Activated T-cell treated with anti-CD3 and anti-CD28 coated beads, Interleukin-2, amount 50 U/mL, for 72 hours (primary cell): ENCODE data around the gene DOK3. TPM values are rescaled to one million over a fixed set of nuclear protein-coding genes. Genes with fewer than 3 reads are reported as not detected.

Source experiments
- ATAC-seq, 2 donors: fragments of 150-1000 bp; cut with Tn5 transposase; replicated peaks in 1 of 2; 2 replicates each; pipeline ENCODE4 v1.10.0; 2021; ENCODE audit warnings: moderate library complexity in 2 of 2, mild to moderate bottlenecking in 1 of 2
- DNase-seq, 2 donors: peaks; one replicate each; pipeline ENCODE4 v3.0.0; 2021 to 2022; ENCODE audit warnings: mixed read lengths in 1 of 2
- H3K27ac Mint-ChIP-seq: one replicate; pipeline ENCODE4 v1.8.0; 2022; ENCODE audit warnings: mild to moderate bottlenecking, moderate library complexity, mixed read lengths
- H3K27me3 Mint-ChIP-seq: one replicate; pipeline ENCODE4 v1.8.0; 2022; ENCODE audit warnings: low read depth, mixed read lengths
- H3K36me3 Mint-ChIP-seq, 2 donors: one replicate each; pipeline ENCODE4 v1.8.0; 2022; ENCODE audit warnings: mixed read lengths in 2 of 2, mild to moderate bottlenecking in 1 of 2; ENCODE audit not compliant: insufficient read depth in 2 of 2
- H3K4me1 Mint-ChIP-seq: one replicate; pipeline ENCODE4 v1.8.0; 2022; ENCODE audit warnings: low read depth, mixed read lengths
- H3K4me3 Mint-ChIP-seq, 2 donors: one replicate each; pipeline ENCODE4 v1.8.0; 2022; ENCODE audit warnings: mild to moderate bottlenecking in 2 of 2, mixed read lengths in 2 of 2, moderate library complexity in 2 of 2
- H3K9me3 Mint-ChIP-seq, 2 donors: one replicate each; pipeline ENCODE4 v1.8.0; 2022; ENCODE audit warnings: mixed read lengths in 2 of 2
- total RNA-seq, 2 donors: library from RNA; stranded (reverse); gene quantifications; one replicate each; pipeline ENCODE4 v1.2.3, GENCODE V29; 2022

The DOK3 gene
- total RNA-seq, 2 donors from 2014 or later: 4.0 to 5.7 TPM

DNA sequence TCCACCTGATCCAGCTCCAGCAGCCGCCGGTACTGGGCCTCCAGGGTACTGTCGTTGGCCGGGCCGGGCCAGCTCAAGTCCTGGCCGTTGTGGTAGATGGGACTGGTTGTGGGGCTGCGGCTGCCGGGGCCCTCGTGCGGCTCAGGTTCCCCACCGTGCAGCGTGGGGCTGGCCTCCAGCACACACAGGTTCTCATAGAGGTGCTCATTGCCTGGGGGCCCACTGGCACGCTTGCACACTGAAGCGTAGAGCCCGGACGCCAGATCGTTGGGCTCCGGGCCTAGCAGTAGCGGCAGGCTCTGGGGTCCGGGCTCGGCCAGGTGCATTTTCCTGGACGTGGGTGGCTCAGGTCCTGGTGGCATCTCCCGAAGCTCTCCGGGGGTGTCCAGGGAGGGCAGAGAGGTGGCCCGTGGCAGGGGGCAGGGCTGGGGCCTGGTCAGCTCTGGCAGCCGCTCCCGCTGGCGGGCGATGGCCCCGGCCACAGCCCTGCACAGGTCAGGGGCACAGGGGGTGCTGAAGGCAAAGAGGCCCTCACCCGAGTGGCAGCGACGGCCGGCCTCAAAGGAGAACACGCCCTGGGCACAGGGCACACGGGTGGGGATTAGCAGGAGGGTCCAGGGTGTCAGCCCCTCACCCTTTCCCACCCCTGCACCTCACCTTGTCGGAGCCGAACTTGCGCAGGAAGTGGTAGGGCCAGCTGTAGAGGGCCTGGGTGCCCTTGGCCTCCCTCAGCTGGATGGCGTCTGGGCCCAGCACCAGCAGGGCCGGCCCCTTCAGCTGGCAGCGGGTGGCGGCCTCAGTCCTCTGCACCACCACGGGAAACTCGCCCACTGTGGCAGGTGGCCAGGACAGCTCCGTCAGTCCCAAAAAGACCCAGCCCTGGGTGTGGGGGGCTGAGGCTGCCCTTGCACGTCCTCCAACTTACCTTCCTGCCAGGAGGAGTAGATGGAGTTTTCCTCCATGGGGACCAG, 5.3 kb downstream of the DOK3 start:
- Mint-ChIP-seq H3K27ac (no peak overlapping the region), H3K27me3 (peaks cover 7% of the 10 kb centered on the region), H3K4me1 (peaks cover 4% of the 10 kb centered on the region), H3K36me3 (no peaks in the 10 kb centered on the region), H3K4me3 (no peak overlapping the region), H3K9me3 (no peaks in the 10 kb centered on the region)
- DNase-seq (no peak), ATAC-seq (no peak)

DNA sequence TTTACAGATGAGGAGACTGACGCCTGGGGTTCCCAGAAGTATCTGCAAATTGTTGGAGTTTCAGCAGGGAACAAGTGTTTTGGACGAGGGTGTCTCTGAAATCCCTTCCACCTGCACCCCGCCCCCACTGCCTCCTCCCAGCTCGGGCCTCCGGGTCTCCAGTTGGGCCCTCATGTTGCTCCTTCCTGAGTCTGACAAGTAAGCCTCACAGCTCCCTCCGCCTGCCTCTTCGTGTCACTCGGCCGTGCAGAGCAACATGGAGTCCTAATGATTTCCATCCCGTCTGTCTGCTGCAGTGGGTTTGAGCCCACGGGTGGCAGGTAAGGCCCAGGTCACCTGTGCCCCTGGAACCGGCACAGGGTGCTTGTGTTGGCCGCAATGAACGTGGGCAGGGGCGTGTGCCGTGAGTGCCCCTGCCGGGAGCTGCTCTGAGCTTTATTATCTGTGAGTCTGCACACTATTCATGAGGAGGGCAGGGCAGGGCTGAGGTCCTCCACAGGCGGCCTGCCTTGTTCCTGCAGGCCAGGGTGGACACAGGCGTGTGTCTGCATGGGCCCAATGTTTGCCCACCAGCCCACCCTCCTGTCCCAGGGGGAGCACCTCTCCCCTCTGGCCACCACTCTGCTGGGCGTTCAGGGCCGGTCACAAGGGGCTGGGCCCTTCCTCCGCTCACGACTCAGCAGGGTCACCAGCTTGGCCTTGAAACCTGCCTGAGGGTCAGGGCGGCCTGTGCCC, 6.1 kb downstream of the DOK3 start:
- Mint-ChIP-seq H3K27ac (no peak overlapping the region), H3K36me3 (no peaks in the 10 kb centered on the region), H3K4me1 (peaks cover 9% of the 10 kb centered on the region), H3K9me3 (no peaks in the 10 kb centered on the region), H3K27me3 (peaks cover 15% of the 10 kb centered on the region), H3K4me3 (no peak overlapping the region)
- ATAC-seq (no peak), DNase-seq (no peak)

DNA sequence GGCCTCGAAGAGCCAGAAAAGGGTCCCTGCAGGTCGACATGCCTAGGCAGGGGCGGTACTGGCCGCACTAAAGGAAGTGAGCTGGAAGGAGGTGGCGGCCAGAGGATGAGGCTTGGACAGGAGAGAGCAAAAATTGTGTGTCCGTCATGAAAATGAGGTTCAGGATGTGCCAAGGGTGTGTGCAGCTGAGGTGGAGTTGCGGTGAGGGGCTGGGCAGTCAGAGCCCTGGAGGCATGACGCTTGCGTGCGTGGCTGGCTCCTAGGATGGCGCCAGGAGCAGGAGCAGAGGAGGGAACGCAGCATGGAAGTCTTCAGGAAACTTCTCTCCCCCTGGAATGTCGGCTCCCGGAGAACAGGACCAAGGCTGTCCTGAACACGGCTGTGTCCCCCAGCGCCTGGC, 6.7 kb downstream of the DOK3 start:
- Mint-ChIP-seq H3K27me3 (peaks cover 21% of the 10 kb centered on the region), H3K4me1 (peaks cover 13% of the 10 kb centered on the region), H3K27ac (no peak overlapping the region), H3K36me3 (no peaks in the 10 kb centered on the region), H3K4me3 (no peak overlapping the region), H3K9me3 (no peaks in the 10 kb centered on the region)
- DNase-seq: no peak
- no peak for ATAC-seq

DNA sequence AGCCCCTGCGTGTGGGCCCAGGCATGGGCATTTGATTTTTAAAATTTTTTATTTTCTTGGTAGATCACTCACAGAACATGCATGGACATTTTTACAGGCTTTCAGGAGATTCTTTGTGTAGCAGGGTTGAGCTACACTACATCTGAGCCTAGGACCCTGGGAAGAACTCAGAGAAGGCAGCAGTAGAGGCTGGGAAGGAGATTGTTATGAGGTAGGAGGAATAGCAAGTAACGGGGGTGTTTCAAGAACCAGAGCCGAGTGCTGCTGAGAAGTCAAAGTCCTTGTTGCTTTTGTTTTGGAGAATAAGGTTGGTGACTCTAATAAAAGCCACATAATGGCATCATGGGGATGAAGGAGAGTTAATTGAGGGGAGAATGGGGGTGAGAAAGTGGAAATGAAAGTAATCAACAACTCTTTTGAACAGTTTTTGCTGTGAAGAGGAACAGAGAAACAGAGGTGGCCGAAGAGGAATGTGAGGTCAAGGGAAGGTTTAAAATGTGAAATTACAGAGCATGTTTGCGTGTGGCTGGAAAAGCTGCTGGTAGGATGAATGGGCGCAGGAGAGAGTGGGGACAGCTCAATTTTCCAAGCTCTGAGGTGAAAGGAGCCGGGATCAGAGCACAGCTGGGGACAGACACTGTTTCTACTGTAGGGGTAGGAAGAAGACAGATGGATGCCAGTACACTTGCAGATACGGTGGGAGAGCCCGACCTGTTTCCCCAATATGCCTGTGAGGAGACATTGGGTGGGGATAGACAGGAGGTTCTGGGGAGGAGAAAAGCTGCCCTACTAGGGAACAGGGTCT, 7.5 kb downstream of the DOK3 start:
- no peak for ATAC-seq
- H3K9me3 Mint-ChIP-seq: no peaks in the 10 kb centered on the region
- H3K36me3 Mint-ChIP-seq: no peaks in the 10 kb centered on the region
- no peak for DNase-seq
- H3K4me1 Mint-ChIP-seq: peaks cover 13% of the 10 kb centered on the region
- no peak overlapping the region for H3K27ac Mint-ChIP-seq
- peaks cover 25% of the 10 kb centered on the region for H3K27me3 Mint-ChIP-seq
- H3K4me3 Mint-ChIP-seq: no peak overlapping the region

DNA sequence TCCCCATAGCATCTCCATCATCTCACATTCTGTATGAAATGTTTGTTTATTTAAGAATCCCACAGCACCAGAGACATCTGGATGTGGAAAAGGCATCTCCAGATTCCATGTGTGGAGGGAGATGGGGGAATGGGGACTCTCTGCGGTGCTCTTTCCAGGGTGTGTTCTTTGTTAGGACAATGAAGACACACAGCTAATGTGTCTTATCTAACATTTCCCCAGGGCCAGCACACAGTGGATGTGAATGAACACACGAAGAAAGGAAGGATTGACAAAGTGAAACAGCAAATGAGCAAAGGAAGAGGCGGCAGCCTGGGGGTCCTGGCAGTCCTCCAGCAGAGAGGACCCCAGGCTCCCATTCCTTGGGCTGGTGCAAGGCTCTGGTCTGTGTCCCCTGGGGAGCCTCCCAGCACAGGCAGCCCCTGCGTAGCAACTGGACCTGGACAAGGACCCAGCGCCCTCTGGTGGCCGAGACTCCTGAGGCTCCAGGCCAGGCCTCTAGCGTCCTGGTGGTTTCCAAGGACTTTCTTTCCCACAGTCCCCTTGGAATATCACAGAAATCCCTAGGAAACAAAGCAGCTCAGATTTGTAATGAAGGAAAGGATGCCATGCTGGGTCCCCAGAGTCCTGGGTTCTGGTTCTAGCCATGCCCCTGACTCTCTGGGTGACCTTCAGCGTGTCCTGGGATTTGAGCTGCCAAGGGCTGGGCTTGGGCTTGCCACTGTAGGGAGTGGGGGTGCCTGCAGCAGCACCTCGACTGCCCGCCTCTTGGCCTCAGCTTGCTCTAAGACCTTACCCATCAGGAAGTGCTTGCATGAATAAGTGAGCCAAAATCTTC, 8.7 kb downstream of the DOK3 start:
- ATAC-seq: peak; percentile 24 to 34
- Mint-ChIP-seq H3K27ac (no peak overlapping the region), H3K4me3 (no peak overlapping the region), H3K9me3 (no peaks in the 10 kb centered on the region), H3K4me1 (peaks cover 19% of the 10 kb centered on the region), H3K36me3 (no peaks in the 10 kb centered on the region), H3K27me3 (peaks cover 25% of the 10 kb centered on the region)
- peak; percentile 88 for DNase-seq

DNA sequence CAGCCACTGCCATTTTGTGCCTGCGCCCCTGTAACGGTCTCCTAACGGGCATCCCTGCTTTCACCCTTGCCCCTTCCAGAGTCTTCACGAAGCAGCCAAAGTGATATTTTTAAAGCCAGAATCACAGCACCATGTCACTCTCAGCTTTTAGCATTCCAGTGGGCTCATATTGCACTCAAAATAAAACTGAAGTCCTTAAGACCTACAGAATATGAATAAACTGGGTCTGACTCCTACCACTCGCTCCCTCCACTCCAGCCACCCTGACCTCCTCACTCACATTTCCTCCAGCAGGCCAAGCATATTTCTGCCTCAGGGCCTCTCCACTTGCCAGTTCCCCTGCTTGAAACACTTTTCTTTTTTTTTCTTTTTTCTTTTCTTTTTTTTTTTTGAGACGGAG, 9.8 kb downstream of the DOK3 start:
- Mint-ChIP-seq H3K4me3 (no peak overlapping the region), H3K27ac (no peak overlapping the region), H3K36me3 (no peaks in the 10 kb centered on the region), H3K27me3 (peaks cover 25% of the 10 kb centered on the region), H3K4me1 (peaks cover 26% of the 10 kb centered on the region), H3K9me3 (no peaks in the 10 kb centered on the region)
- no peak for ATAC-seq
- no peak for DNase-seq

DNA sequence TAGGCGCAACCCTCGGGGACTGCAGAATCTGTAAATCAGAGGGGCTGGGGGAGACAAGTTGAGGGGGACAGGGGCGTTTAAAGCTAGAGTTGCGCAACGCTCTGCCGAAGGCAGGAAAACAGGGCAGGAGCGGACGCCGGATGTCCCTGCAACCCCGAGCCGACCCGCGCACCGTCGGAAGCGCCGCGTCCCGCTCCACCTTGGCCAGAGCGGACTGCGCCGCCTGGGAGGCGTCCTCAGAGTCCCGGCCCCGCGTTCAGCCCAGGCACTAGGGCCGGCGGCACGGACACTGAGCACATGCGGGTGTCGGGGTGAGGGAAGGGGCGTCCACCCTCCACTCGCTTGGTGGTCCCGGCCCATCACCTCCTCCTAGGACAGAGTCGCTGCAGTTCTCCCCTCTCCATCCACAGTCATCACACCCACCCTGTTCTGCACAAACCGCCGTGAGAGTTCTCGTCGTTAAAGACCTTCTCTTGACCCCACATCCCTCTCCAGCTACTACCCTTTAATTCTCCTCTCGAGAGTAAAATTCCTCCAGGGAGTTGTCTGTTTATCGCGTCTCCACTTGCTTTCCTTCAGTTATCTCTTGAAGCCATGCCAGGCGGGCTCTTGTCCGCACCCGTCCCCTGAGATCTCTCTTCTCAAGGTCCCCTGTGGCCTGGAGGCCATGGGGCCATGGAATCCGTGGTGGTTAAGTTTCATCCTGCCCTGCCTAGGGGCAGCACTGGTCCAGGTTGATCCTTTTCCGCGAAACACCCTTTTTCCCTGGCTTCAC, 11.4 kb downstream of the DOK3 start:
- H3K9me3 Mint-ChIP-seq: no peaks in the 10 kb centered on the region
- ATAC-seq: peak; percentile 14 to 35
- DNase-seq: peak; percentile 44 to 61
- H3K27me3 Mint-ChIP-seq: peaks cover 25% of the 10 kb centered on the region
- peak overlapping the region; percentile 61 for H3K27ac Mint-ChIP-seq
- H3K4me1 Mint-ChIP-seq: peaks cover 37% of the 10 kb centered on the region
- no peaks in the 10 kb centered on the region for H3K36me3 Mint-ChIP-seq
- peak overlapping the region; percentile 84 to 85 for H3K4me3 Mint-ChIP-seq

DNA sequence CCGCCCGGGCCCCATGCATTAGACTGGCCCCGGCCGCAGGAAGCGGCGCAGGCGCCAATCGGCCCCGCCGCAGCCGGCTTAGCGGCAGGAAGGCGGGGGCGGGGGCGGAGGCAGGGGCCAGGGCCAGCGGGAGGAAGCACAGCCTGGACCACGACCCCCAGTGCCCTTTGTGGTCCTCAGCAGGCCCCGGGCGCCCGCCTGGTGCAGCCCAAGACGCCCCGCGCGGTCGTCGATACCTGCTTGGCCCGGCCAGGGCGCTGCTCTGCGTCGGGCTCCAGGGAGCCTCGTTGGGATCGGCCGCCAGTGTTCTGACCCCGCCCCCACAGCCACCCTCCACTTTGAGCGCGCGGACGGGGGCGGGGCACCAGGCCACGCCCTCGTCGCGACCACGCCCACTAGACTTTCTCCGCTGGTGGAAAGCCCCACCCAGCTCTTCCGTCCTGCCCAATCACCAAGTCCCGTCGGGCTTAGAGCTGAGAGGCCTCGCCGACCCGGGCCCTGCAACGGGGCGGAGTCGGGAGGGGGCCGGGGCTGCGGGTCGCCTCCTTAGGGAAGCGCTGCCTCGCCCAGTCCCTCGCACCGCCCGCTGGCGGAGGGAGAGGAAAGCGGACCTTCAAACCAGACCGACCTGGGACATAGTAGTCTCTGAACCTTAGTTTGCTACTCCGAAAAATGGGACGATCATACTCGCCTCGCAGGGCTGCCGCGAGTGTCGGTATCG, 12.2 kb downstream of the DOK3 start, which contains the start of gene PDLIM7:
TSS of gene PDLIM7 (minus strand) at position 313 of the 721 bp plus-strand sequence. CDS start 1,092 bp downstream, outside the sequence.
- Mint-ChIP-seq H3K27ac (peak within 1 kb of the TSS; percentile 61), H3K4me1 (peaks cover 37% of the 10 kb centered on the region)

DNA sequence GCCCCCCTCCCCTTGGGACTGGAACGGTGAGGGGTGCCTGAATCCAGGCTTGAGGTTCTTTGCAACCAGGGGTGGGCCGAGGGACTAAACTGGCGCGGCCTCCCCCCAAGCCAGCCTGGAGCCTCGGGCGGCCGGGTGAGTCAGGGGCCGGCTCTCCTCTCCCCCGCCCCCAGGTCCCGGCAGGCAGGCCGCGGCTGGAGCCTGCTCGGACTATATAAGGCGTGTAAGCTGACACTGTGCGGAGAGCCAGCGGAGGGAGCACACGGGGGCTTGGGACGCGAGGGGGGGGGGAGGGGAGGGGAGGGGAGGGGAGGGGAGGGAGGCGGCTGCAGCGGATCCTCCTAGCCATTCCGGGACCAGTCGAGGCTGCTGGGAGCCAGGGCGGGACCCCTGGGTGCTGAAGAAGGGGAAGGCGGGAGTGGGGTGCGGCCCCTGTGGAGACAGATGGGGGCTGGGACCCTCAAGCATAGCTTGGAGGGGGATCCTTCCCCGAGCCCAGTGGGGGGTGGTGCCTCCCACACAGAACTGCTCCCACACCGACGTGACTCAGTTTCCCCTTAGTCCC, 12.8 kb downstream of the DOK3 start:
- no peaks in the 10 kb centered on the region for H3K36me3 Mint-ChIP-seq
- no peak overlapping the region for H3K27ac Mint-ChIP-seq
- DNase-seq: peak; percentile 37 to 52
- H3K9me3 Mint-ChIP-seq: no peaks in the 10 kb centered on the region
- peak overlapping the region; percentile 84 to 85 for H3K4me3 Mint-ChIP-seq
- peaks cover 25% of the 10 kb centered on the region for H3K27me3 Mint-ChIP-seq
- H3K4me1 Mint-ChIP-seq: peaks cover 37% of the 10 kb centered on the region
- peak in 1 of 2 donors; percentile 18 for ATAC-seq

More for the DNA sequence above, 12.2 kb downstream of the DOK3 start, which contains the start of gene PDLIM7:
- DNase-seq: peak; percentile 95 to 98
- Mint-ChIP-seq H3K9me3 (no peaks in the 10 kb centered on the region), H3K36me3 (no peaks in the 10 kb centered on the region), H3K27me3 (peaks cover 25% of the 10 kb centered on the region), H3K4me3 (peak within 1 kb of the TSS; percentile 84 to 85)
- peak; percentile 86 to 87 for ATAC-seq

DNA sequence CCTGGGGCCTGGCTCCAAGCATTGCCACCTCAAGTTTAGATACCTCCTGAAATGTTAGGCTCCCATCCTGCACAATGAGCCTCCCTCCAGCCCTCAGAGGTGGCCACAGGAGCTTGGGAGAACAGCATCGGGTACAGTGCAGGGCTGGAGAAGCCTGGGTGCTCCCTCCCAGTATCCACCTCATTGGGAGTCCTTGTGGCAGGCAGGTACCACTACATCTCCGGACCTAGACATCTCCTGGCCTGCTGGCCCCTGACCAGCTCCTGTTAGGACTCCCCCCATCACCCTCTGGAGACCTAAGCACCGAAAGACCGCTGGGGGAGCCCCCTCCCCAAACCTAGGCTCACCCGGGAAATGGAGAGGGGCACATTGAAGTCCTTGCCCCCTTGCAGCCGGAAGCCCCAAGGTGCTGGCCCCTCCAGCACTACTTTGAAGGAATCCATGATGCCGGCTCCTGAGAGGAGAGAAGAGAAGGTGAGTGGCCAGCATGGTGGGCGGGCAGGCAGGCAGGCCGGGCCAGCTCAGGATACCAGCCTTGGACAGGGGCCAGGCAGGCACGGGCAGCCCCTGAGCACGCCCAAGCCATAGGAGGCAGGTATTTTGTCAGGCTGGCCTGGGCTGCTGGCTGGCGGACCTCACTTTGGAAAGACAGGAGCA, 13.4 kb downstream of the DOK3 start:
- no peak for ATAC-seq
- peaks cover 2% of the 10 kb centered on the region in 2 donors for H3K36me3 Mint-ChIP-seq
- H3K27ac Mint-ChIP-seq: no peak overlapping the region
- H3K4me3 Mint-ChIP-seq: peak overlapping the region; percentile 84 to 85
- H3K27me3 Mint-ChIP-seq: peaks cover 25% of the 10 kb centered on the region
- peaks cover 37% of the 10 kb centered on the region for H3K4me1 Mint-ChIP-seq
- DNase-seq: peak in 1 of 2 donors; percentile 18
- no peaks in the 10 kb centered on the region for H3K9me3 Mint-ChIP-seq
